ENCODE data around the gene MRPL49. TPM values are rescaled to one million over a fixed set of nuclear protein-coding genes. Genes with fewer than 3 reads are reported as not detected.
A peak's percentile ranks its signal among the peaks of the same experiment; 100 is the strongest.

MRPL49 gene
- total RNA-seq, 1 donor from 2014 or later, result 53.7 TPM

- no peak for TF ChIP-seq CTCF (IDR thresholded peaks at IDR 0.05)
- peaks cover 32% of the 10 kb centered on the region for H3K36me3 ChIP-seq
- peak overlapping the region; percentile 90 for H3K27ac ChIP-seq
- peak overlapping the region; percentile 70 for H3K4me3 ChIP-seq
- ATAC-seq (no peak), DNase-seq (no peak)
- intact Hi-C loops (cut with DNase I), result no loop called here
- H3K27me3 ChIP-seq, result no peaks in the 10 kb centered on the region
- H3K4me1 ChIP-seq, result peaks cover 7% of the 10 kb centered on the region
- no peaks in the 10 kb centered on the region for H3K9me3 ChIP-seq
Observed at GRCh38 chr11:65083134-65083833, 38.8 kb upstream of the MRPL49 start.

GRCh38 chr11:65083834-65084597, 38.1 kb upstream of the MRPL49 start, which contains the start of the genes CDCA5 and ZFPL1:
Gene CDCA5 (minus strand): TSS chr11:65084040. CDS start chr11:65083978, 62 bp downstream.
Gene ZFPL1 (plus strand): TSS chr11:65084222. CDS start chr11:65084699, 477 bp downstream.
- Histone ChIP-seq H3K4me3 (peak within 1 kb of the TSS; percentile 70), H3K4me1 (peaks cover 7% of the 10 kb centered on the region), H3K9me3 (no peaks in the 10 kb centered on the region), H3K27me3 (no peaks in the 10 kb centered on the region), H3K36me3 (peaks cover 35% of the 10 kb centered on the region), H3K27ac (peak within 1 kb of the TSS; percentile 90)
- ATAC-seq (peak; percentile 97), DNase-seq (peak; percentile 97)
- intact Hi-C loops (cut with DNase I), result no loop called here
- TF ChIP-seq CTCF (IDR thresholded peaks at IDR 0.05), result no peak

- H3K27ac ChIP-seq, result peak overlapping the region; percentile 90
- intact Hi-C loops (cut with DNase I), result no loop called here
Observed at GRCh38 chr11:65084598-65085375, 37.3 kb upstream of the MRPL49 start.

GRCh38 chr11:65085446-65085845, 36.7 kb upstream of the MRPL49 start:
- Histone ChIP-seq H3K27me3 (no peaks in the 10 kb centered on the region), H3K36me3 (peaks cover 44% of the 10 kb centered on the region), H3K27ac (no peak overlapping the region), H3K4me1 (peaks cover 7% of the 10 kb centered on the region), H3K4me3 (no peak overlapping the region), H3K9me3 (no peaks in the 10 kb centered on the region)
- no peak for DNase-seq
- intact Hi-C loops (cut with DNase I), result no loop called here
- TF ChIP-seq CTCF (IDR thresholded peaks at IDR 0.05), result no peak
- ATAC-seq, result no peak

More at GRCh38 chr11:65084598-65085375, 37.3 kb upstream of the MRPL49 start:
- TF ChIP-seq CTCF (IDR thresholded peaks at IDR 0.05), result no peak
- H3K4me1 ChIP-seq, result peaks cover 7% of the 10 kb centered on the region
- no peaks in the 10 kb centered on the region for H3K9me3 ChIP-seq
- H3K27me3 ChIP-seq, result no peaks in the 10 kb centered on the region
- H3K36me3 ChIP-seq, result peaks cover 43% of the 10 kb centered on the region
- DNase-seq, result no peak
- H3K4me3 ChIP-seq, result peak overlapping the region; percentile 70
- ATAC-seq, result no peak

- intact Hi-C loops (cut with DNase I), result no loop called here
Observed at GRCh38 chr11:65086809-65087208, 35.3 kb upstream of the MRPL49 start.

More at GRCh38 chr11:65086809-65087208, 35.3 kb upstream of the MRPL49 start:
- DNase-seq (no peak), ATAC-seq (no peak)
- H3K4me3 ChIP-seq, result no peak overlapping the region
- H3K27me3 ChIP-seq, result no peaks in the 10 kb centered on the region
- TF ChIP-seq CTCF (IDR thresholded peaks at IDR 0.05), result no peak
- H3K36me3 ChIP-seq, result peaks cover 44% of the 10 kb centered on the region
- no peaks in the 10 kb centered on the region for H3K9me3 ChIP-seq
- peaks cover 7% of the 10 kb centered on the region for H3K4me1 ChIP-seq
- H3K27ac ChIP-seq, result no peak overlapping the region
